HEK293 (cell line): Measurements from ENCODE around the gene GPD1.

Experiments
- IKZF3 ChIP-seq: fragments of 450-650 bp; IDR thresholded peaks from 2 replicates; pipeline ENCODE4 v1.5.0; 2018; ENCODE audit warnings: missing biosample characterization, mild to moderate bottlenecking, missing genetic modification characterization, moderate library complexity
- OVOL3 ChIP-seq: fragments of 450-650 bp; formaldehyde crosslinking; IDR thresholded peaks from 2 replicates; pipeline ENCODE4 v1.5.1; 2016; ENCODE audit warnings: missing biosample characterization, missing genetic modification characterization
- SCRT1 ChIP-seq: fragments of 450-650 bp; formaldehyde crosslinking; IDR thresholded peaks from 2 replicates; pipeline ENCODE4 v1.5.1; 2016; ENCODE audit warnings: missing biosample characterization, missing genetic modification characterization, borderline replicate concordance
- SETDB1 ChIP-seq: IDR thresholded peaks from one replicate; pipeline ENCODE4 v1.6.1; 2017; ENCODE audit warnings: mild to moderate bottlenecking, low read length, moderate library complexity, mixed read lengths; ENCODE audit not compliant: insufficient read length
- ZBTB21 ChIP-seq: fragments of 450-650 bp; formaldehyde crosslinking; IDR thresholded peaks from 2 replicates; pipeline ENCODE4 v1.5.1; 2017; ENCODE audit warnings: missing biosample characterization, missing genetic modification characterization
- ZBTB48 ChIP-seq: fragments of 450-650 bp; formaldehyde crosslinking; IDR thresholded peaks from 2 replicates; pipeline ENCODE4 v1.5.1; 2016; ENCODE audit warnings: missing biosample characterization, missing genetic modification characterization
- ZFHX2 ChIP-seq: fragments of 450-650 bp; formaldehyde crosslinking; conservative IDR thresholded peaks from 2 replicates; pipeline ENCODE4 v1.5.1; 2016; ENCODE audit warnings: missing biosample characterization, missing genetic modification characterization
- ZFP37 ChIP-seq: fragments of 450-650 bp; formaldehyde crosslinking; IDR thresholded peaks from 2 replicates; pipeline ENCODE4 v1.5.1; 2016; ENCODE audit warnings: missing biosample characterization, missing genetic modification characterization
- ZNF214 ChIP-seq: fragments of 450-650 bp; formaldehyde crosslinking; IDR thresholded peaks from 2 replicates; pipeline ENCODE4 v1.5.1; 2017; ENCODE audit warnings: missing biosample characterization, mild to moderate bottlenecking, missing genetic modification characterization, borderline replicate concordance
- ZNF266 ChIP-seq: fragments of 450-650 bp; formaldehyde crosslinking; IDR thresholded peaks from 2 replicates; pipeline ENCODE4 v1.5.1; 2016; ENCODE audit warnings: missing biosample characterization, missing genetic modification characterization, low read depth
- ZNF302 ChIP-seq: fragments of 450-650 bp; formaldehyde crosslinking; IDR thresholded peaks from 2 replicates; pipeline ENCODE4 v1.5.1; 2016; ENCODE audit warnings: missing biosample characterization, missing genetic modification characterization, low read depth
- ZNF530 ChIP-seq: fragments of 450-650 bp; formaldehyde crosslinking; IDR thresholded peaks from 2 replicates; pipeline ENCODE4 v1.5.1; 2016; ENCODE audit warnings: low read depth, missing biosample characterization, missing genetic modification characterization
- ZNF621 ChIP-seq: fragments of 450-650 bp; formaldehyde crosslinking; IDR thresholded peaks from 2 replicates; pipeline ENCODE4 v1.5.1; 2017; ENCODE audit warnings: missing biosample characterization, missing genetic modification characterization
- ZNF654 ChIP-seq: fragments of 450-650 bp; formaldehyde crosslinking; IDR thresholded peaks from 2 replicates; pipeline ENCODE4 v1.5.1; 2016; ENCODE audit warnings: low read depth, missing biosample characterization, missing genetic modification characterization
- ZNF658 ChIP-seq: fragments of 450-650 bp; formaldehyde crosslinking; IDR thresholded peaks from 2 replicates; pipeline ENCODE4; 2016; ENCODE audit warnings: missing biosample characterization, missing genetic modification characterization
- ZNF677 ChIP-seq: fragments of 450-650 bp; IDR thresholded peaks from 2 replicates; pipeline ENCODE4 v1.5.0; 2018; ENCODE audit warnings: missing biosample characterization, mild to moderate bottlenecking, missing genetic modification characterization, moderate library complexity
- ZNF76 ChIP-seq: fragments of 450-650 bp; formaldehyde crosslinking; IDR thresholded peaks from 2 replicates; pipeline ENCODE4; 2016; ENCODE audit warnings: low read depth, missing biosample characterization, missing genetic modification characterization, borderline replicate concordance
- TF ChIP-seq, protein P1 (sequence below): fragments of 450-650 bp; formaldehyde crosslinking; IDR thresholded peaks from 2 replicates; pipeline ENCODE4 v1.5.1; 2016; ENCODE audit warnings: missing biosample characterization, missing genetic modification characterization
- TF ChIP-seq, protein P2 (sequence below): fragments of 450-650 bp; formaldehyde crosslinking; IDR thresholded peaks from 2 replicates; pipeline ENCODE4 v1.5.1; 2016; ENCODE audit warnings: missing biosample characterization, missing genetic modification characterization
- TF ChIP-seq, protein P3 (sequence below): fragments of 450-650 bp; formaldehyde crosslinking; IDR thresholded peaks from 2 replicates; pipeline ENCODE4 v1.5.1; 2016; ENCODE audit warnings: missing biosample characterization, missing genetic modification characterization, borderline replicate concordance
- TF ChIP-seq, protein P4 (sequence below): fragments of 450-650 bp; IDR thresholded peaks from 2 replicates; pipeline ENCODE4 v1.5.1; 2018; ENCODE audit warnings: missing biosample characterization, missing genetic modification characterization
- TF ChIP-seq, protein P5 (sequence below): fragments of 450-650 bp; formaldehyde crosslinking; IDR thresholded peaks from 2 replicates; pipeline ENCODE4 v1.5.1; 2017; ENCODE audit warnings: missing biosample characterization, missing genetic modification characterization
- TF ChIP-seq, protein P6 (sequence below): fragments of 450-650 bp; formaldehyde crosslinking; IDR thresholded peaks from 2 replicates; pipeline ENCODE4 v1.5.1; 2016; ENCODE audit warnings: missing biosample characterization, missing genetic modification characterization
- TF ChIP-seq, protein P7 (sequence below): fragments of 450-650 bp; formaldehyde crosslinking; IDR thresholded peaks from 2 replicates; pipeline ENCODE4 v1.5.1; 2016; ENCODE audit warnings: missing biosample characterization, missing genetic modification characterization

The GPD1 gene

DNA sequence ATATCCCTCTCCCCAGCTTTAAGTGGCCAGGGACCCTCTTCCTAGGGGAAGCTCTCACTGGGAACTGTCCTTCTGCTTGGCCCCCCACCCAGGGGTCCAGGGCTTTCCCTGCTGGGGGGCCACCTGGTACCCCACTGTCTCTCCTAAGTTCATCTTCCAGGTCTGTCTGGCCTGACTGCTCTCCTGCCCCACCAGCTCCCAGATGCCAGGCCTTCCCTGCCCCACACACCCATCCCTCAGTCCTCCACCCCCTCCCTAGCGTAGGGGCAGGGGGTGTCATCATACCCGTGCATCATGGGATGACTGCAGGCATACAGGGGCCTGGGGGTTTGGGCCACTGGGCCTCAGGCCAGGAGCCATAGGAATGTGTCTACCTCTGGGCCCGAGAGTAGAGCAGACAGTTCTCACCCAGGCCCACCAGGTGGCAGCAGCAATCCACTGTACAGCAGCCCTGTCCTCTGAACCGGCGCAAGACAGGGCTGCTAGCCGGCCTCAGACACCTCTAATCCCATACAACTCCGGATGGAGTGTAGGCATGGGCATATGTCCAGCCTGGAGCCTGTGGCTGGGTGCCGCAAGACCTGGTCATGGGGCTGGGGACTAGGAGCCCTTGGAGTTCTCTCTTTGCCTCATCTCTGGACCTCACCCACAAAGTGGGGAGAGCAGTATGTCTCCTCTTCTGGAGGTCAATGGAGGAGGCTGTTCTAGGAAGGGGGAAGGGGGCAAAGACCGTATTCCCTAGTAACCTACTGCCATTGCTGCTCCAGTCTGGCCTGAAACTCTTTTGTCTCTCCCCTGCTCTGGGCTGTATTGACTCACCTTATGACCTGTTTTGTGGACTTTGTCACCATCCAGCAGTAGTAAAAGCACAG, 28.6 kb upstream of the GPD1 start (continued):
- TF ChIP-seq, protein P1, sequence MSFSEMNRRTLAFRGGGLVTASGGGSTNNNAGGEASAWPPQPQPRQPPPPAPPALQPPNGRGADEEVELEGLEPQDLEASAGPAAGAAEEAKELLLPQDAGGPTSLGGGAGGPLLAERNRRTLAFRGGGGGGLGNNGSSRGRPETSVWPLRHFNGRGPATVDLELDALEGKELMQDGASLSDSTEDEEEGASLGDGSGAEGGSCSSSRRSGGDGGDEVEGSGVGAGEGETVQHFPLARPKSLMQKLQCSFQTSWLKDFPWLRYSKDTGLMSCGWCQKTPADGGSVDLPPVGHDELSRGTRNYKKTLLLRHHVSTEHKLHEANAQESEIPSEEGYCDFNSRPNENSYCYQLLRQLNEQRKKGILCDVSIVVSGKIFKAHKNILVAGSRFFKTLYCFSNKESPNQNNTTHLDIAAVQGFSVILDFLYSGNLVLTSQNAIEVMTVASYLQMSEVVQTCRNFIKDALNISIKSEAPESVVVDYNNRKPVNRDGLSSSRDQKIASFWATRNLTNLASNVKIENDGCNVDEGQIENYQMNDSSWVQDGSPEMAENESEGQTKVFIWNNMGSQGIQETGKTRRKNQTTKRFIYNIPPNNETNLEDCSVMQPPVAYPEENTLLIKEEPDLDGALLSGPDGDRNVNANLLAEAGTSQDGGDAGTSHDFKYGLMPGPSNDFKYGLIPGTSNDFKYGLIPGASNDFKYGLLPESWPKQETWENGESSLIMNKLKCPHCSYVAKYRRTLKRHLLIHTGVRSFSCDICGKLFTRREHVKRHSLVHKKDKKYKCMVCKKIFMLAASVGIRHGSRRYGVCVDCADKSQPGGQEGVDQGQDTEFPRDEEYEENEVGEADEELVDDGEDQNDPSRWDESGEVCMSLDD (tag by site-specific recombination) = 0 out of 2 replicates have a peak, but pooled peaks have one; percentile 30
- TF ChIP-seq, protein P2, sequence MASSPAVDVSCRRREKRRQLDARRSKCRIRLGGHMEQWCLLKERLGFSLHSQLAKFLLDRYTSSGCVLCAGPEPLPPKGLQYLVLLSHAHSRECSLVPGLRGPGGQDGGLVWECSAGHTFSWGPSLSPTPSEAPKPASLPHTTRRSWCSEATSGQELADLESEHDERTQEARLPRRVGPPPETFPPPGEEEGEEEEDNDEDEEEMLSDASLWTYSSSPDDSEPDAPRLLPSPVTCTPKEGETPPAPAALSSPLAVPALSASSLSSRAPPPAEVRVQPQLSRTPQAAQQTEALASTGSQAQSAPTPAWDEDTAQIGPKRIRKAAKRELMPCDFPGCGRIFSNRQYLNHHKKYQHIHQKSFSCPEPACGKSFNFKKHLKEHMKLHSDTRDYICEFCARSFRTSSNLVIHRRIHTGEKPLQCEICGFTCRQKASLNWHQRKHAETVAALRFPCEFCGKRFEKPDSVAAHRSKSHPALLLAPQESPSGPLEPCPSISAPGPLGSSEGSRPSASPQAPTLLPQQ (tag by site-specific recombination) = peak; percentile 53; the same call in 1 of the 2 replicates
- TF ChIP-seq ZFP37 (tag by site-specific recombination) (no peak), ZNF302 (tag by site-specific recombination) (no peak), ZNF266 (no peak), ZNF214 (no peak), SCRT1 (no peak), ZNF76 (tag by site-specific recombination) (no peak; the same call in 1 of the 2 replicates), ZFHX2 (tag by site-specific recombination) (peak; percentile 54), ZNF654 (peak; percentile 93), OVOL3 (tag by site-specific recombination) (no peak), SETDB1 (no peak), IKZF3 (tag by site-specific recombination) (no peak), ZNF621 (tag by site-specific recombination) (no peak), ZNF530 (tag by site-specific recombination) (no peak), ZBTB48 (tag by site-specific recombination) (no peak), ZNF658 (tag by site-specific recombination) (no peak), ZBTB21 (tag by site-specific recombination) (no peak), ZNF677 (tag by site-specific recombination) (no peak)
- TF ChIP-seq, protein P3, sequence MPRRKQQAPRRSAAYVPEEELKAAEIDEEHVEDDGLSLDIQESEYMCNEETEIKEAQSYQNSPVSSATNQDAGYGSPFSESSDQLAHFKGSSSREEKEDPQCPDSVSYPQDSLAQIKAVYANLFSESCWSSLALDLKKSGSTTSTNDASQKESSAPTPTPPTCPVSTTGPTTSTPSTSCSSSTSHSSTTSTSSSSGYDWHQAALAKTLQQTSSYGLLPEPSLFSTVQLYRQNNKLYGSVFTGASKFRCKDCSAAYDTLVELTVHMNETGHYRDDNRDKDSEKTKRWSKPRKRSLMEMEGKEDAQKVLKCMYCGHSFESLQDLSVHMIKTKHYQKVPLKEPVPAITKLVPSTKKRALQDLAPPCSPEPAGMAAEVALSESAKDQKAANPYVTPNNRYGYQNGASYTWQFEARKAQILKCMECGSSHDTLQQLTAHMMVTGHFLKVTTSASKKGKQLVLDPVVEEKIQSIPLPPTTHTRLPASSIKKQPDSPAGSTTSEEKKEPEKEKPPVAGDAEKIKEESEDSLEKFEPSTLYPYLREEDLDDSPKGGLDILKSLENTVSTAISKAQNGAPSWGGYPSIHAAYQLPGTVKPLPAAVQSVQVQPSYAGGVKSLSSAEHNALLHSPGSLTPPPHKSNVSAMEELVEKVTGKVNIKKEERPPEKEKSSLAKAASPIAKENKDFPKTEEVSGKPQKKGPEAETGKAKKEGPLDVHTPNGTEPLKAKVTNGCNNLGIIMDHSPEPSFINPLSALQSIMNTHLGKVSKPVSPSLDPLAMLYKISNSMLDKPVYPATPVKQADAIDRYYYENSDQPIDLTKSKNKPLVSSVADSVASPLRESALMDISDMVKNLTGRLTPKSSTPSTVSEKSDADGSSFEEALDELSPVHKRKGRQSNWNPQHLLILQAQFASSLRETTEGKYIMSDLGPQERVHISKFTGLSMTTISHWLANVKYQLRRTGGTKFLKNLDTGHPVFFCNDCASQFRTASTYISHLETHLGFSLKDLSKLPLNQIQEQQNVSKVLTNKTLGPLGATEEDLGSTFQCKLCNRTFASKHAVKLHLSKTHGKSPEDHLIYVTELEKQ (tag by site-specific recombination) = no peak
- TF ChIP-seq, protein P4, sequence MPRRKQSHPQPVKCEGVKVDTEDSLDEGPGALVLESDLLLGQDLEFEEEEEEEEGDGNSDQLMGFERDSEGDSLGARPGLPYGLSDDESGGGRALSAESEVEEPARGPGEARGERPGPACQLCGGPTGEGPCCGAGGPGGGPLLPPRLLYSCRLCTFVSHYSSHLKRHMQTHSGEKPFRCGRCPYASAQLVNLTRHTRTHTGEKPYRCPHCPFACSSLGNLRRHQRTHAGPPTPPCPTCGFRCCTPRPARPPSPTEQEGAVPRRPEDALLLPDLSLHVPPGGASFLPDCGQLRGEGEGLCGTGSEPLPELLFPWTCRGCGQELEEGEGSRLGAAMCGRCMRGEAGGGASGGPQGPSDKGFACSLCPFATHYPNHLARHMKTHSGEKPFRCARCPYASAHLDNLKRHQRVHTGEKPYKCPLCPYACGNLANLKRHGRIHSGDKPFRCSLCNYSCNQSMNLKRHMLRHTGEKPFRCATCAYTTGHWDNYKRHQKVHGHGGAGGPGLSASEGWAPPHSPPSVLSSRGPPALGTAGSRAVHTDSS (tag by site-specific recombination) = no peak
- TF ChIP-seq, protein P5, sequence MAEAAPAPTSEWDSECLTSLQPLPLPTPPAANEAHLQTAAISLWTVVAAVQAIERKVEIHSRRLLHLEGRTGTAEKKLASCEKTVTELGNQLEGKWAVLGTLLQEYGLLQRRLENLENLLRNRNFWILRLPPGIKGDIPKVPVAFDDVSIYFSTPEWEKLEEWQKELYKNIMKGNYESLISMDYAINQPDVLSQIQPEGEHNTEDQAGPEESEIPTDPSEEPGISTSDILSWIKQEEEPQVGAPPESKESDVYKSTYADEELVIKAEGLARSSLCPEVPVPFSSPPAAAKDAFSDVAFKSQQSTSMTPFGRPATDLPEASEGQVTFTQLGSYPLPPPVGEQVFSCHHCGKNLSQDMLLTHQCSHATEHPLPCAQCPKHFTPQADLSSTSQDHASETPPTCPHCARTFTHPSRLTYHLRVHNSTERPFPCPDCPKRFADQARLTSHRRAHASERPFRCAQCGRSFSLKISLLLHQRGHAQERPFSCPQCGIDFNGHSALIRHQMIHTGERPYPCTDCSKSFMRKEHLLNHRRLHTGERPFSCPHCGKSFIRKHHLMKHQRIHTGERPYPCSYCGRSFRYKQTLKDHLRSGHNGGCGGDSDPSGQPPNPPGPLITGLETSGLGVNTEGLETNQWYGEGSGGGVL (tag by site-specific recombination) = no peak
- TF ChIP-seq, protein P6, sequence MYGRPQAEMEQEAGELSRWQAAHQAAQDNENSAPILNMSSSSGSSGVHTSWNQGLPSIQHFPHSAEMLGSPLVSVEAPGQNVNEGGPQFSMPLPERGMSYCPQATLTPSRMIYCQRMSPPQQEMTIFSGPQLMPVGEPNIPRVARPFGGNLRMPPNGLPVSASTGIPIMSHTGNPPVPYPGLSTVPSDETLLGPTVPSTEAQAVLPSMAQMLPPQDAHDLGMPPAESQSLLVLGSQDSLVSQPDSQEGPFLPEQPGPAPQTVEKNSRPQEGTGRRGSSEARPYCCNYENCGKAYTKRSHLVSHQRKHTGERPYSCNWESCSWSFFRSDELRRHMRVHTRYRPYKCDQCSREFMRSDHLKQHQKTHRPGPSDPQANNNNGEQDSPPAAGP (tag by site-specific recombination) = peak; percentile 53; the same call in 1 of the 2 replicates
- TF ChIP-seq, protein P7, sequence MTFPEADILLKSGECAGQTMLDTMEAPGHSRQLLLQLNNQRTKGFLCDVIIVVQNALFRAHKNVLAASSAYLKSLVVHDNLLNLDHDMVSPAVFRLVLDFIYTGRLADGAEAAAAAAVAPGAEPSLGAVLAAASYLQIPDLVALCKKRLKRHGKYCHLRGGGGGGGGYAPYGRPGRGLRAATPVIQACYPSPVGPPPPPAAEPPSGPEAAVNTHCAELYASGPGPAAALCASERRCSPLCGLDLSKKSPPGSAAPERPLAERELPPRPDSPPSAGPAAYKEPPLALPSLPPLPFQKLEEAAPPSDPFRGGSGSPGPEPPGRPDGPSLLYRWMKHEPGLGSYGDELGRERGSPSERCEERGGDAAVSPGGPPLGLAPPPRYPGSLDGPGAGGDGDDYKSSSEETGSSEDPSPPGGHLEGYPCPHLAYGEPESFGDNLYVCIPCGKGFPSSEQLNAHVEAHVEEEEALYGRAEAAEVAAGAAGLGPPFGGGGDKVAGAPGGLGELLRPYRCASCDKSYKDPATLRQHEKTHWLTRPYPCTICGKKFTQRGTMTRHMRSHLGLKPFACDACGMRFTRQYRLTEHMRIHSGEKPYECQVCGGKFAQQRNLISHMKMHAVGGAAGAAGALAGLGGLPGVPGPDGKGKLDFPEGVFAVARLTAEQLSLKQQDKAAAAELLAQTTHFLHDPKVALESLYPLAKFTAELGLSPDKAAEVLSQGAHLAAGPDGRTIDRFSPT = no peak
